Adipocyte (in vitro differentiated cells): ENCODE measurements around the gene IRF1.

Experiments
- DNase-seq: peaks from one replicate; pipeline ENCODE4 v3.0.0-alpha.2; 2015; ENCODE audit warnings: low read depth
- H3K27me3 ChIP-seq: replicated peaks from 2 replicates; pipeline ENCODE4 v1.7.0; 2013; ENCODE audit warnings: mild to moderate bottlenecking, low read length, moderate library complexity; ENCODE audit not compliant: control insufficient read depth, insufficient read depth
- H3K36me3 ChIP-seq: 2 replicates; pipeline ENCODE4 v1.7.0; 2013; ENCODE audit warnings: low read length, mild to moderate bottlenecking, moderate library complexity; ENCODE audit not compliant: control insufficient read depth, insufficient read depth, severe bottlenecking
- H3K4me1 ChIP-seq: 2 replicates; pipeline ENCODE4 v1.7.0; 2013; ENCODE audit warnings: mild to moderate bottlenecking, low read length, moderate library complexity; ENCODE audit not compliant: control insufficient read depth, insufficient read depth
- H3K4me3 ChIP-seq: 2 replicates; pipeline ENCODE4 v1.7.0; 2013; ENCODE audit warnings: mild to moderate bottlenecking, low read length, moderate library complexity
- H3K9ac ChIP-seq: 2 replicates; pipeline ENCODE4 v1.7.0; 2013; ENCODE audit warnings: mild to moderate bottlenecking, low read length, moderate library complexity
- H3K9me3 ChIP-seq: 2 replicates; pipeline ENCODE4 v1.7.0; 2013; ENCODE audit warnings: mild to moderate bottlenecking, low read length, moderate library complexity; ENCODE audit not compliant: control insufficient read depth

The IRF1 gene

DNA sequence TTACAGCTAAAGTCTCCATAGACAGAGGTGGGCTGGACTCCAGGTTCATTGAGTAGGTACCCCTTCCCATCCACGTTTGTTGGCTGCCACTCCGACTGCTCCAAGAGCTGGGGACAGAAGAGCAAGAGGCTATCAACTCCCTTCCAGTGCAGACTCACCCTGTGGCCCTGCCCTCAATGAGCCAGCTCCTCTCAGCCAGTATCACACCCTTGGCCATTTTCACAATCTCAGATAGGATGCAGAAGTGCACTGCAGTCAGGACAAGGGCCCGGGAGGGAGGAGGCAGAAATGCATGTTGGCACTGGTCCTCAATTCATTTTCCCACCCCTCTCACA lies 6.2 kb downstream of the IRF1 start:
- H3K9ac ChIP-seq: no peak overlapping the region
- peaks cover 52% of the 10 kb centered on the region for H3K36me3 ChIP-seq
- no peak overlapping the region for H3K4me3 ChIP-seq
- H3K4me1 ChIP-seq: peaks cover 12% of the 10 kb centered on the region
- DNase-seq: no peak
- H3K27me3 ChIP-seq: no peaks in the 10 kb centered on the region
- H3K9me3 ChIP-seq: no peaks in the 10 kb centered on the region

DNA sequence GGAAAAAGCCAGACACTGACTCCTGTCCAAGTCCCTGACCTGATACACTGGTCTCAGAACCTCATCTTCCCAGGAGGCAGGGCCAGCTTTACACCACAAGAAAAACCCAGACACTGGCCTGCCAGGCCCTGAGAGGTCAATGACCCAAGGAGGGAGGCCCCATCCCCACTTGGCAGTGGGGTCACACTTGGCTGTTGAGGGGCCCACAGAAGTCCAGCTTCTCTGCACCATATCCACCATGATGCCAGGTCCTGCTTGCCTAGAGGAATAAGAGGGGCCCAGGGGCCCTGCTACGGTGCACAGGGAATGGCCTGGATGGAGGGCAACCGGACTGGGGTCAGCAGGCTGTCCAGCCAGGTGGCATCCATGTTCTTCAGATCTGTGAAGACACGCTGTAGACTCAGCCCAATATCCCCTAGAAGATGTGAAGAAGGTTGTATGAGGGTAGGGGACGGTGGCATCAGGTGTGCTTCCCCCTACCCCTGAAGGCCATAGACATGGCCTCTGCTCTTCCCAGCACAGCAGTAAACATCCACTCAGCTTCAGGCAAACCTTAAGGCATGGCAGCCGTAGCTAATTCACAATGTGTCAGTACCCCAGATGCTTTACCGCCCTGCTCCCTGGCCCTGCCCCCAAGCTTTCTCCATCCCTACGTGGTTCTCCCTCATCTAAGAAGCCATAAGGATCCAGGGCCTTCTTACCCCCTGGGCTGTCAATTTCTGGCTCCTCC lies 6.7 kb downstream of the IRF1 start:
- Histone ChIP-seq H3K4me3 (no peak overlapping the region), H3K9me3 (no peaks in the 10 kb centered on the region), H3K4me1 (peaks cover 8% of the 10 kb centered on the region), H3K36me3 (peaks cover 52% of the 10 kb centered on the region), H3K9ac (no peak overlapping the region), H3K27me3 (no peaks in the 10 kb centered on the region)
- DNase-seq: no peak

DNA sequence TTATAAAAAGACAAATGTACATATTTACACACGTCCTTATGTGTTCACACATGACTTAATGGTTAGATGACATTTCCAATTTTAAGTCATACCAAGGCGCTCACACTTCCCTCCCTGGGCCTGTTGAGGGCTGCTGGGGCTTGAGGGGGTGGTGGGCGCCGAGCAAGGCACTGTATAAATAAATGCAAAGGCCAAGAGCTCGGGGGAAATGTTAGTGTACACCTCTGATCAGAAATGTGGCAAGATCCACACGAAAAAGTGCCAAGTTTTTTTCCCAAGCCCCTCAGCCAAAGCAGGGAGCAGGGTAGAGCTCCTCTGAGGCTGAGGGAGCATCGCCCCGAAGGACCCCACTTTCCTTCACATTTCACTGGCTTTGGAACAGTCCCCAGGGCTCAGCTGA lies 7.5 kb downstream of the IRF1 start:
- H3K9me3 ChIP-seq: no peaks in the 10 kb centered on the region
- no peak overlapping the region for H3K4me3 ChIP-seq
- H3K4me1 ChIP-seq: peaks cover 10% of the 10 kb centered on the region
- no peak overlapping the region for H3K9ac ChIP-seq
- no peak for DNase-seq
- peaks cover 52% of the 10 kb centered on the region for H3K36me3 ChIP-seq
- H3K27me3 ChIP-seq: no peaks in the 10 kb centered on the region

DNA sequence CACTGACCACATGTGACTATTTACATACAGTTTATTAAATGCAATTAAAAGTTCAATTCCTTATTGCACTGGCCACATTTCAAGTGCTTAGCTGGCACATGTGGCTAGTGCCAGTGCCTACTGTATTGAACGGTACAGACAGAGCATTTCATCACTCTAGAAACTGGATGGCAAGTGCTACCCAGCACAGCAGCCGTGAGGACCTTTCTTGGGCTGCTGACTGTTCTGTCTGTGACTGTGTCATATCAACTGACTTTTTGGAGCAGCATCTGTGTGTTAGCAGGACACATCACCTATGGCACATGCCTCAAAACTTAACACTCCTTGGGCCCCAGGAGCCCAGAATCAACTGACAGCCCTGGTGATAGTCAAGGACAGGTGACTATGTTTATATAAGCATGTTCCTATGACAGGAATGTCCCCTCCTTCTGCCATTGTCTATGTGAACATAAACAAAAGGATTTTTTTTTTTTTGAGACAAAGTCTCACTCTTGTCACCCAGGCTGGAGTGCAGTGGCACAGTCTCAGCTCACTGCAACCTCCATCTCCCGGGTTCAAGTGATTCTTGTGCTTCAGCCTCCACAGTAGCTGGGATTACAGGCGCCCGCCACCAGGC lies 8.9 kb downstream of the IRF1 start:
- H3K9me3 ChIP-seq: no peaks in the 10 kb centered on the region
- peaks cover 38% of the 10 kb centered on the region for H3K36me3 ChIP-seq
- no peak for DNase-seq

DNA sequence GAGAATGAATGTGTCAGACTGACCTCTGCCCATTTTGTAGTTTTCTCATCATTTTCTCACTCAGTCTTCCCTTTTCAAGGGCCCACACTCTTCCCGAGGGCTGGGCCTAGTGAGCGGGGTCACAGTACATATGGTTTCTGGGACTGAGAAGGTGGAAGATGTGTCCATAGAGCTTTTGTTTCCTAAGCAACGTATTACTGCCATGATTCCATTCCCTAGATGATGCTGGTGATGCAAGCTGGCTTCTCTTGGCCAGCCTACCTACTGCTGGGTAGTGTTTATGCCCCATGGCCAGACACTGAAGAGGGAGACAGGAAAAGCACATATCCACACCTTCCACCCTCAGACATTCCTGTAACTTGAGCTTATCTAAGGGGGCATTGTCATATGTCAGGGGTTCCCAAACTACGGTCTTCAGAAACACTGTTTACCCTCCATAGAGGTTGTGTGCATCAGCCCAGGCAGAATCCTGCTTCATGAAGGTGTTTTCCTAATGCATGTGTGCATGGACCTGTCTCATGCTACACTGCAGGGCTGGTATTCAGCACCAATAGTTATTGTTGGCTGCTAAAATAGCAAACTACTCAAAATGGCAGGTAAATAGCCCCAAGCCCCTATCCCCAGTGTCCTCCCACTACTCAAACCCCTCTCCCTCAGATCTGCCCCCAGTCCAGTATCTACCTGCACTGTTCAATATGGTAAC lies 9.5 kb downstream of the IRF1 start:
- peaks cover 32% of the 10 kb centered on the region for H3K36me3 ChIP-seq
- no peak overlapping the region for H3K4me3 ChIP-seq
- no peaks in the 10 kb centered on the region for H3K27me3 ChIP-seq
- no peak for DNase-seq
- no peaks in the 10 kb centered on the region for H3K9me3 ChIP-seq
- H3K4me1 ChIP-seq: peaks cover 13% of the 10 kb centered on the region
- H3K9ac ChIP-seq: no peak overlapping the region

More for the DNA sequence above, 8.9 kb downstream of the IRF1 start:
- H3K9ac ChIP-seq: no peak overlapping the region
- no peak overlapping the region for H3K4me3 ChIP-seq
- H3K27me3 ChIP-seq: no peaks in the 10 kb centered on the region
- H3K4me1 ChIP-seq: peaks cover 10% of the 10 kb centered on the region

DNA sequence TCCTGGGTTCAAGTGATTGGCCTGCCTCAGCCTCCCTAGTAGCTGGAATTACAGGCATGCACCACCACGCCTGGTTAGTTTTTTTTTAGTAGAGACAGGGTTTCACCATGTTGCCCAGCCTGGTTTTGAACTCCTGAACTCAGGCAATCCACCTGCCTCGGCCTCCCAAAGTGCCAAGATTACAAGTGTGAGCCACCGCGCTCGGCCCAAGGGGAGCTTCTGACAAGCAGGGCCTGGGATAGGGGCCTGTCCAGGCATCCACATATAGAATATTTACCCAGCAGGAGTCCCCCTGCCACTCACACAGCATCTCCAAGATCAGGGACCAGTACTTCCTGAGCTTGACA lies 10.1 kb downstream of the IRF1 start:
- Histone ChIP-seq H3K36me3 (peaks cover 26% of the 10 kb centered on the region), H3K9ac (no peak overlapping the region), H3K4me1 (peaks cover 18% of the 10 kb centered on the region), H3K27me3 (no peaks in the 10 kb centered on the region), H3K4me3 (no peak overlapping the region), H3K9me3 (no peaks in the 10 kb centered on the region)
- no peak for DNase-seq

DNA sequence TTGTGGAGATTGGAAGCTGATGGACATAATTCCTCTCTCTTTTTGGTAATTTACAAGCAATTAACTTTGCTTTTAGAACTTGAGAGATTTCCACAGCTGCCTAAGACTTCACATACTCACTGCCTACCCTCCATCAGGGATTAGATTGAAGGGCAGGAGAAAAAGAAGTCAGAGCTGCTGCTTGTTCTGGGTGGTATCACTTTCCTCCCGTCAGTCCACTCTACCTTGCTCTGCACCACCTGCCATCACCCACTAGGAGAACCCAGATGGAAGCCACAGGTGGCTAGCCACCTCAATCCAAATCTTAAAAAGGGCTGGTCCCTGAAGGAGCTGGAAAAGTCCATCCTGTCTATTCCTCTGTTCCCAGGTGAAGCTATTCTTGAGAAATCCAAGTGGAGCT lies 10.5 kb downstream of the IRF1 start:
- Histone ChIP-seq H3K4me1 (peaks cover 23% of the 10 kb centered on the region), H3K27me3 (no peaks in the 10 kb centered on the region)

DNA sequence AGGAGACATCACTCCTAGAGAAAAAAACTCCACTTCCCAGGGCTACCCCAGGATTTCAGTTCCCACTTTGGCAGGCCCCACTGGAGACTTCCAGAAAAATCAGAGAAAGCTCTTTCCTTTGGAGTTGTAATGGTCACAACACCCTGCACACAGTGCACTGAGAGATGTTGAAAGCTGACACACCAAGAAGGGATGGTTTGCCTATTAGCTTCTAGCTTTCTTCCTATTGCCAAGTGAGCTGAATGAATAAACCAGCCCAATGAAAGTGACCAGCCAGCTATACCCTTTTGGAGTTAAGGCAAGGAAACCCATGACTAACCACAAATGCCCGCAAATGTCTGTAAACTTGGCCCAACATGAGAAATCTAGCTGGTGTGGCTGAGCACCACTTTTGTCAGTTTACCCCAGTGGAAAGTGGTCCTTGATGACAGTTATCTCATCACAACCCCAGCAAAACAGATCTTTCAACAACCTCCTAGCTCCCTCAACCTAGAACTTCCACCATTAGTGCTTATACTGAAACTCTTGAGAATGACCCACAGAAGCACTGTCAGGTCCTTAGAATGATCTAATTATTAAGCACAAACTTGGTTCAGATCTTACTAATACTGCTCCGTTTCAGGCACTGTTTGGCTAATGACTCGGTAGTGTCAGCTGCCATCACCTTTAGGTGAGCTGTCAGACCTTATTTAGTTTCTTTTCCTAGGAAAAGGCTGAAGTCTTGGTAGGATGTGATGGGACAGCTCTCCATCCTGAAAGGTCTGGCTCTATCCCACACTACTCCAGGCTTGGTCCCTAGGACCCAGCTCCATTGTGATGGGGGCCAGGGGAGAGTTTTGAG lies 11.2 kb downstream of the IRF1 start:
- Histone ChIP-seq H3K4me1 (peaks cover 26% of the 10 kb centered on the region), H3K9ac (no peak overlapping the region), H3K9me3 (no peaks in the 10 kb centered on the region), H3K27me3 (no peaks in the 10 kb centered on the region), H3K36me3 (peaks cover 16% of the 10 kb centered on the region), H3K4me3 (no peak overlapping the region)
- no peak for DNase-seq

More for the DNA sequence above, 10.5 kb downstream of the IRF1 start:
- no peak overlapping the region for H3K9ac ChIP-seq
- no peak for DNase-seq
- H3K9me3 ChIP-seq: no peaks in the 10 kb centered on the region
- peaks cover 22% of the 10 kb centered on the region for H3K36me3 ChIP-seq
- H3K4me3 ChIP-seq: no peak overlapping the region

DNA sequence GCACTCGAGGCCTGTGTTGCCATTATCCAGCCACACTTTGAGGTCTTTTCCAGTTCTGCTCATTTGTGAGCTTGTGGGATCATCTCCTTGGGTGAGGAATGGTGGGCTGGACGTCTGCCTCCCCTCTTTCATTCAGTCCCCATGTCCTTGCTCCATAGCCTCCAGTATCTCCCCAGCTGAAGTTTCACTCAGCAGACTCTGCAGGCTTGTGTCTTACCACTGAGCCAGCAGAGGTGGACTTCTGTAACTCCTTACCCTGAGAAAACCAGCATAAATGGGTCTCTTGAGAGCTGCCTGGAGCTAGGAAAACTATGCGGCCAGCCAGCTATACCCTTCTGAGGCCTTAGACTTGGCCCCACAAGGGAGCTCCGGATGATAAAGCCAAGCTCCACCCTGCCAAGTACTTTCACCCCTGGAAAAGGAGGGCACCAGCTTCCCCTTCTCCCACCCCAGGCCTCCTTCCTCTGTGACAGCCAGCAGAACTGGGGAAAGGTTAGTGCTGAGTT lies 12.2 kb downstream of the IRF1 start:
- Histone ChIP-seq H3K36me3 (peaks cover 6% of the 10 kb centered on the region), H3K9ac (no peak overlapping the region), H3K4me3 (no peak overlapping the region), H3K9me3 (no peaks in the 10 kb centered on the region), H3K27me3 (no peaks in the 10 kb centered on the region), H3K4me1 (peaks cover 26% of the 10 kb centered on the region)
- DNase-seq: no peak

DNA sequence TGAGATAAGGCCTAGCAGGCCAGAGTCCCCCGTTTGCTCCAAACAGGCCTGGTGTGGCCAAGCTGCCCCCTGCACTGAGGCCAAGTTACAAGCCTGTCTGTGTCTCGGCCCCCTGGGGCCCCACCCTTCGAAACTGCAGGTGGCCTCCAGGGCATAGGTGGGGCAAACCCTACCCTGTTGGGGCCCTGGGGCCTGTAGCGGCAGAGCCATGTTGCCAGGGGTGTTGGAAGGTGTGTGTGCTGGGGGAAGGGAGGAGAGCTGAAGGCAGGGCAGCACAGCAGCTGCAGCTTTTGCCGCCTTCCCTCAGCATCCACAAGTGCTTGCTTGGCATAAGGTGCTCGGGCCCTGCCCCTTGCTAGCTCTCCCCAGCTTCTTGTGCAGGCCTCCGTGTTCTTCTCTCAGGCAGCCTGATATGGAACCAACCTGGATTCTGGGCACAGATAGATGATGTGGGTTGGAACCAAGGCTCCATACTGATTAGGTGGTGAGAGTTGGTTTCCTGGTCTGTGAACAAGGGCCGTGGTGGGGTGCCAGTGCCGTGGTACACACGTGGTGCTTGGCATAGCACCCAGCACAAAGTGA lies 12.7 kb downstream of the IRF1 start:
- no peak overlapping the region for H3K4me3 ChIP-seq
- no peaks in the 10 kb centered on the region for H3K9me3 ChIP-seq
- H3K27me3 ChIP-seq: no peaks in the 10 kb centered on the region
- no peak for DNase-seq
- H3K9ac ChIP-seq: no peak overlapping the region
- H3K36me3 ChIP-seq: peaks cover 1% of the 10 kb centered on the region
- H3K4me1 ChIP-seq: peaks cover 26% of the 10 kb centered on the region
